Epidermal melanocyte (primary cell): ENCODE measurements around the gene SPRYD7.
"Not testable (repeated sequence)": the region's sequence is repeated elsewhere in the genome, so short reads cannot be mapped to it uniquely, and the experiment has no call there.

Experiments used
- DNase-seq: peaks from one replicate; pipeline ENCODE4 v3.0.0; 2011; ENCODE audit warnings: low spot score; ENCODE audit not compliant: insufficient read length

Gene SPRYD7

GRCh38 chr13:49933511-49933910, 2.6 kb downstream of the SPRYD7 start:
- DNase-seq = no peak

GRCh38 chr13:49932868-49933267, 3.3 kb downstream of the SPRYD7 start:
- no peak for DNase-seq

- DNase-seq = no peak
Measured at GRCh38 chr13:49932066-49932465, 4.1 kb downstream of the SPRYD7 start.

GRCh38 chr13:49927755-49928154, 8.4 kb downstream of the SPRYD7 start:
- no peak for DNase-seq

DNA sequence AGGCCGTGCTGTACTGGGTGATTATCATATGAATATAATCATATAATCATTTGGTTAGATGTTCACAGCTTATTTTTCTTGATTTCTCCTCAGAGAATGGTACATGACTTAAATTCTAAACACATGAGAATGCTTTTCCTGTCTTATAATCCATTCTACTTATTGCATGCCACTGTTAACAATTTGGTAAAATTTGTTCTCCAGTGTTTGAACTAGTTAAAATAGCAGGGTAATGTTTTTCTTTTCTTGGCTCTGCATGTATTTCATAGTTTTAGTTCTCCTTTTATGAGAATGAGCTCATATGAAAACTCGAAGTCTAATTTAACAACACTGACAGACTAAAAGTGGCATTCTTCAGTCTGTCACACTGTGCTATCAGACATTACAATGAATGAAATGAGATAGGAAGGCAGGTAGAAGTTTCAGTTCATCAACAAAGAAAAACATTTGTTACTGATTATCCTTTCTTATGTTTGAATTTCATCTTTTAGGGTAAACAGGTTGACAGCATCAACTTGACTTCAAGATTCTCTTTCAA, 10.2 kb downstream of the SPRYD7 start:
- DNase-seq = no peak

GRCh38 chr13:49922301-49922700, 13.8 kb downstream of the SPRYD7 start:
- DNase-seq = no peak

DNA sequence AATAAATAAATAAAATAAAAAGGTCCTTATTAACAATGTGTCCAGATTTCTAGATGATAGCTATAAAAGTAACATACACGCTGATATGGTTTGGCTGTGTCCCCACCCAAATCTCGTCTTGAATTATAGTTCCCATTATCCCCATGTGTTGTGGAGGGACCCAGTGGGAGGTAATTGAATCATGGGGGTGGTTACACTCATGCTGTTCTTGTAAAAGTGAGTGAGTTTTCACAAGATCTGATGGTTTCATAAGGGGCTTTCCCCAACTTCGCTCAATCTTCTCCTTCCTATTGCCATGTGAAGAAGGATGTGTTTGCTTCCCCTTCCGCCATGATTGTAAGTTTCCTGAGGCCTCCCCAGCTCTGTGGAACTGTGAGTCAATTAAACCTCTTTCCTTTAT, 15.2 kb downstream of the SPRYD7 start:
- not testable (repeated sequence) for DNase-seq

DNA sequence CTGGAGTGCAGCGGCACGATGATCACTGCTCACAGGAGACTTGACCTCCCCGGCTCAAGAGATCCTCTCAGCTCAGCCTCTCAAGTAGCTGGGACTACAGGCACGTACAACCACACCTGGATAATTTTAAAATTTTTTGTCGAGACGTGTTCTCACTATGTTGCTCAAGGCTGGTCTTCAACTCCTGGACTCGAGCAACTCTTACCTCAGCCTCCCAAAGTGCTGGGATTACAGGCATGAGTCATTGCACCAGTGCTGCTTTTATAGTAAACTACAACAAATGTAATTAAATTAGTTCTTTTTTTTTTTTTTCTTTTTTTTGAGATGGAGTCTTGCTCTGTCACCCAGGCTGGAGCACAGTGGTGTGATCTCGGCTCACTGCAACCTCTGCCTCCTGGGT, 18.0 kb downstream of the SPRYD7 start:
- DNase-seq = not testable (repeated sequence)

- no peak for DNase-seq
Measured at GRCh38 chr13:49914947-49915346, 21.2 kb downstream of the SPRYD7 start.

- DNase-seq = no peak
Measured at GRCh38 chr13:49908637-49909036, 27.5 kb downstream of the SPRYD7 start.

DNA sequence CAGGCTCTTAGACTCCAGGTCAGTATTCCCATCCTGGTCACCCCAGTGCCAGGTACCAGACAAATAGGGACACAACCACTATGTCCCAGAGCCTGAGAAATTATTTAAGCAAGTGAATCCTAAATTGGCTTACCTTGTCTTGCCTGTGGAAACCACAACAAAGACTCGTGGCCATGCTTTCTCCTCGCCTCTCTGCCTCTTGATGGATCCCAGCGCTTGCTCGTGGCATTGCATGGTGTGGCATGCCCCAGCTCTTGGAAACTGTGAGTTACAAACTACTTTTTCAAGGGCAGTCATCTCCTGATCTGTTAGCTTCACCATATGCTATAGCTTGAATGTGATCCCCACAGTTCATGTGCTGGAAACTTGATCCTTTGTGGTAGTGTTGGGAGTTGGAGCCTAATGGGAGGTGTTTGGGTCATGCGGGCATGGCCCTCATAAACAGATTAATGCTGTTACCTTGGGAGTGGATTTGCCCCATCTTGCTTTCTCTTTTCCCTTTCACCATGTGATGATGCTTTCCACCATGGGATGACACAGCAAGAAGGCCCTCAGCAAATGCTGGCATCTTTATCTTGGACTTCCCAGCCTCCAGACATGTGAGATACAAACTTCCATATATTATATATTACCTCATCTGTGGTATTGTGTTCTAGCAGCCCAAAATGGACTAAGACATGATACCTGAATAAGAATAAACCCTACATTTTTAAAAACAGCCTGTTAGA, 31.2 kb downstream of the SPRYD7 start:
- no peak for DNase-seq

- no peak for DNase-seq
Measured at GRCh38 chr13:49898792-49899191, 37.3 kb downstream of the SPRYD7 start.

DNA sequence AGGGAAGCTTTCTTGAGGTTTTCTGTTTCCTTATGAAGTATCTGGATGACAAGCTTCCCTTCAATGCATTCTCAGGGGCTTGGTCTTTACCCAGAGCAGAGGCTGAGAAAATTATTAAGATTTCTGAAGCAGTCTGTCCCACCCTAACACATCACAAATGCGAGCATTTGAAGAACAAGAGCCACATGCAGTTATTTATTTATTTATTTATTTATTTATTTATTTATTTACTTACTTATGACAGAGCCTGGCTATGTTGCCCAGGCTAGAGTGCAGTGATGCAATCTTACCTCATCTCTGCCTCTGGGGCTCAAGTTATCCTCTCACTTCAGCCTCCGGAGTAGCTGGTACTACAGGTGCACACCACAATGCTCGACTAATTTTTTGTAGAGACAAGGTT, 38.4 kb downstream of the SPRYD7 start:
- no peak for DNase-seq

- no peak for DNase-seq
Measured at GRCh38 chr13:49895826-49896225, 40.3 kb downstream of the SPRYD7 start.

- DNase-seq = no peak
Measured at GRCh38 chr13:49893591-49893990, 42.5 kb downstream of the SPRYD7 start.

GRCh38 chr13:49890376-49890775, 45.8 kb downstream of the SPRYD7 start:
- no peak for DNase-seq

GRCh38 chr13:49878682-49879081, 57.5 kb downstream of the SPRYD7 start:
- no peak for DNase-seq

GRCh38 chr13:49877629-49878218, 58.4 kb downstream of the SPRYD7 start:
- DNase-seq = no peak

DNA sequence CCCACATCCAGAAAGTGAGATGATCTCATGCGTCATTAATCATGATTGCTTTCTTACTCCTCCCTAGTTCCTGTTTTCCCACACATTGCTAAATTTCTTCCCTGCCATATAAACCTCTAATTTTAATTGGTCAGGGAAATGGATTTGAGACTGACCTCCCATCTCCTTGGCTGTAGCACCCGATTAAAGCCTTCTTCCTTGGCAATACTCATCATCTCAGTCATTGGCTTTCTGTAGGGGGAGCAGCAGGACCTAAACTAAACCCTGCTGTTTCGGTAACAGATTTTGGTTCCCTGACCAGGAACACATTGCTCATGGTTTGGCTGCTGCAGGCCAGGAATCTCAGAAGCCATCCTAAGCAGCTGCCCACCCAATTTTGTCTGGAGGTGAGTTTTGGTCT, 61.7 kb downstream of the SPRYD7 start:
- no peak for DNase-seq

- DNase-seq = no peak
Measured at GRCh38 chr13:49869519-49869918, 66.6 kb downstream of the SPRYD7 start.

DNA sequence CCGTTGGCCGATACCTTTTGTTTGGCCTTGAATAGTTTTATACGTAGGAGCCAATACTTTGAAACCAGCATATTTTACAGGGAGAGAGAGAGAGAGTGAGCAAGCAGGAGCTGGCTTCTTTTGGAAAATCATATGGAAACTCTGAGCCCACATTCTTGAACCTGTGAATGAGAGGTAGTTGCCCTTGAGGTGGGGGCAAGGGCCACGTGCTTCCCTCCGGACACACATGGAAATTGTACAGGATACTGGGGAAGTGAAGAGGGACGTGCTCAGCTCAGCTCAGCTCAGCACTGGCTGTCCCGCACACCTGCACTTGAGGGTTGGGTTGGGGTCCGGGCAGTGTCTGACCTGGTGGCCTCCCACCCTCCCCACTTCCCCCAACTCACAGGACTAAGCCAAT, 68.3 kb downstream of the SPRYD7 start:
- no peak for DNase-seq

GRCh38 chr13:49865218-49865617, 70.9 kb downstream of the SPRYD7 start:
- no peak for DNase-seq

DNA sequence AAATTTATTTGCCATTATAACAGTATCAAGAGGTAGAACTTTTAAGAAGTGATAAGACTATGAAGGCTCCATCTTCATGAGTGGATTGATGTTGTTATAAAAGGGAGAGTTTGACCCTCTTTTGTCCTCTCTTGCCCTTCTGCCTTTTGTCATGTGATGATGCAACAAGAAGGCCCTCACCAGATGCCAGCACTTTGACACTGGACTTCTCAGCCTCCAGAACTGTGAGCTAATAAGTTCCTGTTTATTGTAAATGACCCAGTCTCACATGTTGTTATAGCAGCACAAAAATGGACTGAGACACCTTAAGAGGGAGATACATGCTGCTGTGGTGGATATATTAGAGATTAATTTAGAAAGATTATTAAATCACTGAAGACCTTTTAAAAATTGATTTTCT, 71.6 kb downstream of the SPRYD7 start:
- DNase-seq = no peak
